PFSK-1 (cell line): ENCODE measurements around the gene ZDHHC14.

Source experiments
- FOXP2 ChIP-seq: optimal IDR thresholded peaks from 2 replicates; pipeline ENCODE3; 2011; ENCODE audit warnings: borderline replicate concordance, control low read depth, inconsistent platforms; ENCODE audit not compliant: insufficient read depth; ENCODE audit errors: extremely low read length, extremely low read depth
- POLR2AphosphoS5 ChIP-seq: IDR thresholded peaks from 2 replicates; pipeline ENCODE4 v1.6.1; 2012; ENCODE audit warnings: low read depth, mild to moderate bottlenecking, control low read depth, low read length, moderate library complexity
- SIN3A ChIP-seq: IDR thresholded peaks from 2 replicates; pipeline ENCODE4 v1.6.1; 2012; ENCODE audit warnings: mild to moderate bottlenecking, low read length, moderate library complexity, borderline replicate concordance; ENCODE audit not compliant: insufficient read depth
- TAF1 ChIP-seq: IDR thresholded peaks from 2 replicates; pipeline ENCODE4 v1.6.1; 2012; ENCODE audit warnings: low read length, control low read depth, borderline replicate concordance; ENCODE audit not compliant: insufficient read depth
- TF ChIP-seq, protein P1 (sequence below), 2 experiments: IDR thresholded peaks; 2 replicates each; pipeline versions ENCODE4 v1.6.1 to v1.8.0; 2011 to 2012; ENCODE audit warnings: low read depth in 2 of 2, low read length in 2 of 2, control low read depth in 1 of 2, inconsistent platforms in 1 of 2, mild to moderate bottlenecking in 1 of 2, moderate library complexity in 1 of 2; ENCODE audit not compliant: insufficient read depth in 1 of 2

DNA sequence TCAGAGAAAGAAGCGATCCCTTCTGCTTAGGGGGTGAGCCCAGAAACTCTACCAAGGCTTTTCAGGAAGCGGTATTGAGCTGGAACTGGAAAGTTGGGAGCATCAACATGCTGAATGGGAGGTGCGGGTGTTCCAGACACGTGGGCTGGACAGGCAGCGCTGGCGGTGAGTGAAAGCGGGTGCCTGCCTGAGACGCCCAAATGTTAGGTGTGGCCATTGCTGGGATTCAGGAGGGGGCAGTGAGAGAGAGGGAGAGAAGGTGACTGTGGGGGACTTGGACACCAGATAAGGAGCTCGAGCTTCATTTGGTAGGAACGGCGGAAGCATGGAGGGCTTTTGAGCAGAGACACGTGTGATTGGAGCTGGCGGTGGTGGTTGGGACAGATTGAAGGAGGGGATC is 157.7 kb downstream of the ZDHHC14 start:
- TF ChIP-seq TAF1 (no peak), POLR2AphosphoS5 (no peak), FOXP2 (no peak), SIN3A (no peak)
- TF ChIP-seq, protein P1, sequence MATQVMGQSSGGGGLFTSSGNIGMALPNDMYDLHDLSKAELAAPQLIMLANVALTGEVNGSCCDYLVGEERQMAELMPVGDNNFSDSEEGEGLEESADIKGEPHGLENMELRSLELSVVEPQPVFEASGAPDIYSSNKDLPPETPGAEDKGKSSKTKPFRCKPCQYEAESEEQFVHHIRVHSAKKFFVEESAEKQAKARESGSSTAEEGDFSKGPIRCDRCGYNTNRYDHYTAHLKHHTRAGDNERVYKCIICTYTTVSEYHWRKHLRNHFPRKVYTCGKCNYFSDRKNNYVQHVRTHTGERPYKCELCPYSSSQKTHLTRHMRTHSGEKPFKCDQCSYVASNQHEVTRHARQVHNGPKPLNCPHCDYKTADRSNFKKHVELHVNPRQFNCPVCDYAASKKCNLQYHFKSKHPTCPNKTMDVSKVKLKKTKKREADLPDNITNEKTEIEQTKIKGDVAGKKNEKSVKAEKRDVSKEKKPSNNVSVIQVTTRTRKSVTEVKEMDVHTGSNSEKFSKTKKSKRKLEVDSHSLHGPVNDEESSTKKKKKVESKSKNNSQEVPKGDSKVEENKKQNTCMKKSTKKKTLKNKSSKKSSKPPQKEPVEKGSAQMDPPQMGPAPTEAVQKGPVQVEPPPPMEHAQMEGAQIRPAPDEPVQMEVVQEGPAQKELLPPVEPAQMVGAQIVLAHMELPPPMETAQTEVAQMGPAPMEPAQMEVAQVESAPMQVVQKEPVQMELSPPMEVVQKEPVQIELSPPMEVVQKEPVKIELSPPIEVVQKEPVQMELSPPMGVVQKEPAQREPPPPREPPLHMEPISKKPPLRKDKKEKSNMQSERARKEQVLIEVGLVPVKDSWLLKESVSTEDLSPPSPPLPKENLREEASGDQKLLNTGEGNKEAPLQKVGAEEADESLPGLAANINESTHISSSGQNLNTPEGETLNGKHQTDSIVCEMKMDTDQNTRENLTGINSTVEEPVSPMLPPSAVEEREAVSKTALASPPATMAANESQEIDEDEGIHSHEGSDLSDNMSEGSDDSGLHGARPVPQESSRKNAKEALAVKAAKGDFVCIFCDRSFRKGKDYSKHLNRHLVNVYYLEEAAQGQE (IDR thresholded peaks at IDR 0.05; ENCODE audit: insufficient read depth in 1 of 2, low read depth in 2 of 2, low read length in 2 of 2): no peak
